ENCODE data around the gene XPR1.
"Not testable (repeated sequence)": the region's sequence is repeated elsewhere in the genome, so short reads cannot be mapped to it uniquely, and the experiment has no call there.

Gene XPR1

GRCh38 chr1:180786624-180787023, 154.8 kb downstream of the XPR1 start:
- DNase-seq = no peak

DNA sequence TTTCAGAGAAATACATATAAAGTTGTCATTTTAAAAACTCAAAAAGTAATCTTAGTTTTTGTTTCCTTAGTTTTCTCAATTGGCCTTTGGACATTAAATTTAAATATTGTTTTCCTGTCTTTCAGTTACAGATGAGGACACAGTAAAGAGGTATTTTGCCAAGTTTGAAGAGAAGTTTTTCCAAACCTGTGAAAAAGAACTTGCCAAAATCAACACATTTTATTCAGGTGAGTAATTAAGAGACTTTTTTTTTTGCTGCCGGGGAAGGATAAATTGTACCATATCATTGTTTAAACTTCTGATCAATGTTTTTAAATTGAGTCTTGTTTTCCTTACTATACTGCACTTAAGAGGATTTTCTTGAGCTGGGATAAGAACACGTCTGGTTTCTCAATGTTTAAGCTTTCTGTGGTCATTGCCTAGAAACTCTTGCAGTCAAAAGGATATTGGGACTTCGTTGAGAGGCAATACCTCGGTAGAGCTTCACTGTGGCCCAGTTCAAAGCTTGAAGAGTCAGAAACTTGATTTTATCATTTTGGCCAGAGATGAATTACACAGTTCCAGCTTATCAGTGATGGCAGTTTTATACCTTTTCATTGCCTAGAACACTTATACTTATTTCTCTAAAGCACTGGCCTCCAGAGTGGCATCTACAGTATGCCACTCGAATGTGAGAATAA, 155.9 kb downstream of the XPR1 start:
- no peak for DNase-seq

GRCh38 chr1:180789460-180789859, 157.6 kb downstream of the XPR1 start:
- DNase-seq = no peak

- not testable (repeated sequence) for DNase-seq
These were observed 159.3 kb downstream of the XPR1 start for GRCh38 chr1:180791152-180791551.

GRCh38 chr1:180791806-180792205, 160.0 kb downstream of the XPR1 start:
- DNase-seq = no peak

DNA sequence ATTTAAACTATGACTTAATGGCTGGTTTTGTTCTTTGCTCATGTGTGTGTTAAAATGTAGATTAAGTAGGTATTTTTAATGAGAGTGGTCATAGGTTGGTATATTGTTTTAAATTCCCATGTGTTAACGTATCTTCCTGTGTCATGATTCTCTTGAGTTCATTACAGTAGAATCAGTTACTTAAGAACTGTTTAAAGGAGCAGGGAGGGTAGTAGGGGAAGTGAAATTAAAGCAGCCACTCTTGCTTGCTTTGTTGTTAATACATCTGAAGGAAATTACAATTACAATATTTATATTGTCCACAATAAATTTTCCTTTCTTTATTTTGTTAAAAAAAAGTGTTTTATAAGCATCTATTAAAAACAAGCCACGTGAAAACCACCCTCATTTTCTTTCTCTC, 161.6 kb downstream of the XPR1 start:
- DNase-seq = no peak

DNA sequence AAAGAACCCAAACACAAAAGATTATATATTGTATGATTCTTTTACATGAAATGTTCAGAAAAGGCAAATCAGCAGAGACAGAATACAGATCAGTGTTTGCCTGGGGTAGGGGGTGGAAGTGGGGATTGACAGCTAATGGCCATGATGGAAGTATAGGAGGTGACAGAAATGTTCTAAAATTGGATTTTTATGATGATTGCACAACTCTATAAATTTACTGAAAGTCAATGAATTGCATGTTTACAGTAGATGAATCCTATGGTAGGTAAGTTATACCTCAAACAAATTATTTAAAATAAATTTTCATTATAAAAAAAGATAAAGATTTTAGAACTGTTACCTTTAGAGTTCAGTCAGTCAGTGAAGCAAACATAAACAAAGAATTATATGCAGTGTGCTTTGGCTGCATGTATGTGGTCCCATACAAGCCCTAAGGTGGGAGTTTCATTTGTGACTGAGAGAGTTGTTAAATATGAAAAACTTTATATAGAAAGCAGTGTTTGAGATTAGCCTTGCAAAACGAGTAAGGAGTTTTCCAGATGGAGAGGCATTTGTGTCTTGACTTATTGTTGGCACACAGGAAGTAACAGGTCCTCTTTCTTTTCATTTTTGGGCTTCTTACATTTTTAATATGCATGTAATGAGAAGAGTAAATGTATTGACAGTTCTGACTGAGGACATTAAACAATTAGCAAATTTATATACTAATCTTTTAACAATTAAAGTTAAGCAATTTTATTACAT, 165.2 kb downstream of the XPR1 start:
- no peak for DNase-seq

GRCh38 chr1:180800945-180801344, 169.1 kb downstream of the XPR1 start:
- DNase-seq = peak; percentile 85

DNA sequence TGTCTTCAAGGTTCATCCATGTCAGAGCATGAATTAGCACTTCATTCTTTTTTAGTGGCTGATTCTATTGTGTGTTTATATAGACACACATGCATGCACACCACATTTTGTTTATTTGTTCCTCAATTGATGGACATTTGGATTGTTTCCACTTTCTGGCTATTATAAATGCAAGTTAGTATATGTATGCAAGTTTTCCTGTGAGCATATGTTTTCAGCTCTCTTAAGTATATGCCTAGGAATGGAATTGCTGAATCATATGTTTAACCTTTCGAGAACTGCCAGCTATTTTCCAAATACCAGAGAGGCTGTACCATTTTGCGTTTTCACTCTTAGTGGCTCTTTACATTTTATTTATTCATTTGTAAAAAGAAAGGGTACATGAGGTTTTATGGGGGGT, 171.0 kb downstream of the XPR1 start:
- DNase-seq = no peak

GRCh38 chr1:180805316-180805715, 173.5 kb downstream of the XPR1 start:
- no peak for DNase-seq

DNA sequence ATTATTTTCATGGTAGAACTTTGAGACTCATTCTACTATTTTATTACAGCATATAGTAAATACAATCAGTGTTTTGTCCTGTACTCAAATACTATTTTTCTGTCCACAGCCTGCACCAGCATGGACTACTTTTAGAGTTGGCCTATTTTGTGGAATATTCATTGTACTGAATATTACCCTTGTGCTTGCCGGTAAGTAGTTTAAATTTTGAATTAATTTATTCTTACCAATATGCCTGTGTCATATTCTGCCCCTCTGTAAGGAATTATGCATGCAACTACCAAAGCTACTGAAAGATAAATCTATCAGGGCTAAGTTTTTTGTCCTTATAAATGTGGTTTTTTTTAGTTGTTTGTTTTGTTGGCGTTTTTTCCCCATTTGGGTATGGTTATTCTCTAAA, 179.5 kb downstream of the XPR1 start:
- DNase-seq = no peak

- no peak for DNase-seq
These were observed 180.1 kb downstream of the XPR1 start for GRCh38 chr1:180811886-180812285.

DNA sequence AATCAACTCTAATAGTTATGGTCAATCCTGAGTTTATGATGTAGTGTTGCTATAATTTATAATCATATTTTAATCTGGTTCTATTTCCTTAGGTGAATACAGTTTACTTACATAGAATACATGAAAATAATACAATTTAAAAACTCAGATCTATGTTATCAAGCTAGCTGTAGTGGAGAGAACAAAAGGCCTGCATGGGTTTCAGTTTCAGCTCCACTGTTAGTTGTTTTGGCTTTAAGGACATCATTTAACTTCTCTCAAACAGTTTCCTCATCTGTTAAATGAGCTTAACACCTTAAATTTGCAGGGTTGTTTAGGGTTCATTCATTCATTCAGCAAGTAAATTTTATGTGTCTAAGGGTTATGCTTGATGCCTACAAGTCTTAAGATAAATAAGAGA, 182.4 kb downstream of the XPR1 start:
- DNase-seq = no peak

DNA sequence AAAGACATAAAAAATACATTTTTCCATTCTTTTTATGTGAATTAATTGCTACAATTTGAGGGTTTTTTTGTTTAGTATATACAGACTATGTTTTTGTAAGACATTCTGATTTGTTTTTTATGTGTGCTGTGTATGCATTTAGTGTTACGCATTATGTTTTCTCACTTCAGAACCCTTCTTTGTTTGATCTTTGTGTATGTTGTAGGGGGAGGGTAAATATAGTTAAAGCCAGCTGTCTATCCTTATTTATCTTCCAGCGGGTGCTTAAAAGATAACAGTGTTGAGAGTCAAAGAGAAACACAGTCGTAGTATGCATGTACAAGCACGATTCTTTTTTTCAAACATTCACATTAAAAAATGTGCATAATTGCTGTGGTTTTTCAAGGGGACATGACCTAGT, 183.4 kb downstream of the XPR1 start:
- DNase-seq = no peak

- no peak for DNase-seq
These were observed 184.3 kb downstream of the XPR1 start for GRCh38 chr1:180816132-180816531.

- no peak for DNase-seq
These were observed 190.1 kb downstream of the XPR1 start for GRCh38 chr1:180821970-180822369.

DNA sequence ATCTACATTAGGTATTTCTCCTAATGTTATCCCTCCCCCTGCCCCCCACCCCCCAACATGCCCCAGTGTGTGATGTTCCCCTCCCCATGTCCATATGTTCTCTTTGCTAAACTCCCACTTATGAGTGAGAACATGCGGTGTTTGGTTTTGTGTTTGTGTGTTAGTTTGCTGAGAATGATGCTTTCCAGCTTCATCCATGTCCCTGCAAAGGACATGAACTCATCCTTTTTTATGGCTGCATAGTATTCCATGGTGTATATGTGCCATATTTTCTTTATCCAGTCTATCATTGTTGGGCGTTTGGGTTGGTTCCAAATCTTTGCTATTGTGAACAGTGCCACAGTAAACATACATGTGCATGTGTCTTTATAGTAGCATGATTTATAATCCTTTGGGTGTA, 199.7 kb downstream of the XPR1 start:
- not testable (repeated sequence) for DNase-seq

DNA sequence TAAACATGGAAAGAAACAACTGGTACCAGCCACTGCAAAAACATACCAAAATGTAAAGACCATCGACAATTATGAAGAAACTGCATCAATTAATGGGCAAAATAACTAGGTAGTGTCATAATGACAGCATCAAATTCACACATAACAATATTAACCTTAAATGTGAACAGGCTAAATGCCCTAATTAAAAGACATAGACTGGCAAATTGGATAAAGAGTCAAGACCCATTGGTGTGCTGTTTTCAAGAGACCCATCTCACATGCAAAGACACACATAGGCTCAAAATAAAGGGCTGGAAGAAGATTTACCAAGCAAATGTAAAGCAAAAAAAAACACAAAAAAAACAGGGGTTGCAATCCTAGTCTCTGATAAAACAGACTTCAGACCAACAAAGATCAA, 201.4 kb downstream of the XPR1 start:
- DNase-seq = not testable (repeated sequence)

DNA sequence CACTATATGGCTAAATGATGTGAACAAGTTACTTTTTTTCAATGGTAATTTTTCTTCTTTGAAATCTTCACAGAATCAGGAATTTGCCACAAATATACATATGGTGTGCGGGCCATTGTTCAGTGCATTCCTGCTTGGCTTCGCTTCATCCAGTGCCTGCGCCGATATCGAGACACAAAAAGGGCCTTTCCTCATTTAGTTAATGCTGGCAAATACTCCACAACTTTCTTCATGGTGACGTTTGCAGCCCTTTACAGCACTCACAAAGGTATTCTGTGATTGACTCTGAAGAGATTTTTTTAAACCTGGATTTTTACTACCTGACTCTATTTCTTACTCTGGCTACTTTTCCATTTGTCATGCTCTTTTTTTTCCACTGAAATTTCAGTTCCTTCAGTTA, 204.6 kb downstream of the XPR1 start:
- no peak for DNase-seq

GRCh38 chr1:180837020-180837419, 205.2 kb downstream of the XPR1 start:
- DNase-seq = no peak

DNA sequence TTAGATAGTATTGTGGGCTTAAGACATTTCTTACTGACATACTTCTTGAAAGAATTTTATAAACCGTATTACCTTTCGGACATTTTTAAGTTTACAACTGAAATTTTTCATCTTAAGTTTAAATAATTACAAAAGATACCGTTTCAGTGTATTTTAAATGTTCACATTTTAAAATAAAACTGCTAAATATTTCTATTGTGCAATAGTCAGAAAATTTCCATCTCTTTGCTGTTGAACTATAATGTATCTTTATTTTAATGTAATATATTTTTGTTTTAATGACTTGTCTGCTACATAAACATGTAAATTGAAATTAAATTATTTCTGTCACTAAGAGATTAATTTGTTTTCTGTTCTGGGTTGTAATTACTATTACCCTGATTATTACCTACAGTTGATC, 206.7 kb downstream of the XPR1 start:
- DNase-seq = no peak

GRCh38 chr1:180839547-180839946, 207.7 kb downstream of the XPR1 start:
- DNase-seq = no peak

GRCh38 chr1:180841415-180841814, 209.6 kb downstream of the XPR1 start:
- DNase-seq = no peak

DNA sequence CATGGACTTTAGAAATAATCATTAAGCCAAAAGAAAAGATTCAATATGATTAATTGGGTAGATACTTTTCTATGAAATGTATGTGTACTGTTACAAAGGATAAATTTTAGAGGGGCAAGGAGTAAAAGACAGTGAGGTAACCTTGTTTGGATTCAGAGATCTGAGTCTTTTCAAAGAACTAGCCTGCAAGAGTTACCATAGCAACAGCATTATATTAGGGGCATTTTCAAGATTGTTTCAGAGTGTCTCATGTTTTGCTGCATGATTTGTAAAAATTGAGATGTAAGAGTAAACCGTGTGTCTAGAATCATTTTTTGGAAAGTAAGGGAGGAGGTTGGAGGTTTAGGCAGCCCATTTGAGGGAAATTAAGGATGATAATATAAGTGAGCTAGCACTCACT, 210.2 kb downstream of the XPR1 start:
- no peak for DNase-seq
